H1 (cell line): ENCODE measurements around the gene CMIP. TPM values are rescaled to one million over a fixed set of nuclear protein-coding genes. Genes with fewer than 3 reads are reported as not detected.

ENCODE experiments used
- CTCF ChIA-PET: fragments of 300-600 bp; sonication (Branson Sonifier 250); formaldehyde crosslinking; loops from one replicate; lab custom pipeline; 2021; ENCODE audit not compliant: partially characterized antibody; lab: Charles Lee
- POLR2A ChIA-PET: fragments of 300-600 bp; sonication (Branson Sonifier 250); formaldehyde crosslinking; loops from one replicate; lab custom pipeline; 2021; ENCODE audit warnings: inconsistent platforms; ENCODE audit not compliant: partially characterized antibody; lab: Charles Lee
- DNase-seq, 2 experiments: peaks; one replicate each; pipeline versions ENCODE4 v3.0.0 to v3.0.0-alpha.2; 2010 to 2022; ENCODE audit warnings: low spot score in 2 of 2, low read depth in 1 of 2, mixed read lengths in 1 of 2
- FAIRE-seq: peaks from 2 replicates; lab custom pipeline; 2011; peaks lifted over from hg19 to GRCh38; lab: Jason Lieb, UNC
- H2AFZ ChIP-seq: 2 replicates; pipeline ENCODE4 v1.8.1; 2012; ENCODE audit warnings: low read length, inconsistent platforms
- H2AK5ac ChIP-seq: 2 replicates; pipeline ENCODE4 v1.6.1; 2013; ENCODE audit warnings: low read depth, low read length
- H2BK120ac ChIP-seq: replicated peaks from 2 replicates; pipeline ENCODE3; 2013; ENCODE audit warnings: low read depth, low read length, inconsistent platforms
- H2BK12ac ChIP-seq: 2 replicates; pipeline ENCODE4 v1.6.1; 2013; ENCODE audit warnings: low read depth, low read length
- H2BK15ac ChIP-seq: 2 replicates; pipeline ENCODE4 v1.6.1; 2013; ENCODE audit warnings: low read length
- H2BK20ac ChIP-seq: 2 replicates; pipeline ENCODE4 v1.6.1; 2013; ENCODE audit warnings: low read length
- H2BK5ac ChIP-seq: 2 replicates; pipeline ENCODE4 v1.6.1; 2013; ENCODE audit warnings: low read depth, low read length
- H3K14ac ChIP-seq: 2 replicates; pipeline ENCODE4 v1.6.1; 2013; ENCODE audit warnings: inconsistent platforms; ENCODE audit not compliant: insufficient read length
- H3K18ac ChIP-seq: 2 replicates; pipeline ENCODE4 v1.6.1; 2013; ENCODE audit warnings: low read length; ENCODE audit errors: extremely low read depth
- H3K23ac ChIP-seq: 2 replicates; pipeline ENCODE4 v1.6.1; 2013; ENCODE audit warnings: inconsistent platforms; ENCODE audit not compliant: insufficient read length
- H3K23me2 ChIP-seq: 2 replicates; pipeline ENCODE4 v1.6.1; 2013; ENCODE audit warnings: low read depth, low read length
- H3K27ac ChIP-seq: 2 replicates; pipeline ENCODE4 v1.6.1; 2011; ENCODE audit warnings: low read depth, low read length, inconsistent platforms
- H3K27me3 ChIP-seq, 4 experiments: replicated peaks in 1 of 4; 1 replicate in 1 of 4; 2 replicates in 3 of 4; pipeline versions ENCODE4 v1.6.1 to v1.8.1; 2011 to 2013; ENCODE audit warnings: low read length in 3 of 4, mild to moderate bottlenecking in 3 of 4, inconsistent platforms in 2 of 4, mixed read lengths in 2 of 4, moderate library complexity in 1 of 4; ENCODE audit not compliant: control insufficient read depth in 3 of 4, insufficient read depth in 3 of 4; ENCODE audit errors: extremely low read depth in 1 of 4
- H3K36me3 ChIP-seq, 4 experiments: 2 replicates each; pipeline versions ENCODE4 v1.6.1 to v1.8.1; 2011 to 2013; ENCODE audit warnings: mild to moderate bottlenecking in 4 of 4, low read length in 3 of 4, moderate library complexity in 2 of 4, control low read depth in 1 of 4, inconsistent platforms in 1 of 4; ENCODE audit not compliant: insufficient read depth in 4 of 4, control insufficient read depth in 2 of 4
- H3K4ac ChIP-seq: replicated peaks from 2 replicates; pipeline ENCODE3; 2013; ENCODE audit warnings: low read length, low read depth, mixed read lengths, inconsistent platforms; ENCODE audit not compliant: insufficient read length
- H3K4me1 ChIP-seq, 4 experiments: replicated peaks in 1 of 4; 1 replicate in 1 of 4; 2 replicates in 3 of 4; pipeline versions ENCODE4 v1.6.1 to v1.8.1; 2011 to 2013; ENCODE audit warnings: low read length in 3 of 4, inconsistent platforms in 2 of 4, mixed read lengths in 1 of 4; ENCODE audit not compliant: insufficient read depth in 4 of 4, control insufficient read depth in 3 of 4
- H3K4me2 ChIP-seq, 2 experiments: 2 replicates each; pipeline versions ENCODE4 v1.6.1 to v1.8.1; 2011 to 2013; ENCODE audit warnings: low read depth in 2 of 2, low read length in 2 of 2, control low read depth in 1 of 2, inconsistent platforms in 1 of 2, mild to moderate bottlenecking in 1 of 2; ENCODE audit not compliant: insufficient read depth in 1 of 2
- H3K4me3 ChIP-seq, 4 experiments: fragments of 200-600, 300-600 bp in 1 of 4; sonication (generic), shearing (Covaris generic), sonication (Bioruptor Twin) in 1 of 4; 2 replicates each; pipeline versions ENCODE4 v1.5.1 to v1.8.1; 2011 to 2016; ENCODE audit warnings: low read length in 4 of 4, low read depth in 3 of 4, control low read depth in 2 of 4, inconsistent platforms in 2 of 4, mild to moderate bottlenecking in 2 of 4, mixed read lengths in 1 of 4, moderate library complexity in 1 of 4; ENCODE audit not compliant: insufficient read depth in 2 of 4; ENCODE audit errors: extremely low read depth in 1 of 4
- H3K56ac ChIP-seq: replicated peaks from 2 replicates; pipeline ENCODE3; 2013; ENCODE audit warnings: low read depth, mild to moderate bottlenecking, mixed read lengths, low read length, inconsistent platforms; ENCODE audit not compliant: insufficient read length
- H3K79me1 ChIP-seq: 2 replicates; pipeline ENCODE4 v1.6.1; 2013; ENCODE audit warnings: low read depth, low read length, control low read depth
- H3K79me2 ChIP-seq, 2 experiments: 2 replicates each; pipeline versions ENCODE4 v1.6.1 to v1.8.1; 2012 to 2013; ENCODE audit warnings: low read length in 2 of 2, mild to moderate bottlenecking in 2 of 2, inconsistent platforms in 1 of 2; ENCODE audit not compliant: insufficient read depth in 2 of 2, control insufficient read depth in 1 of 2
- H3K9ac ChIP-seq, 4 experiments: replicated peaks in 1 of 4; 1 replicate in 1 of 4; 2 replicates in 3 of 4; pipeline versions ENCODE4 v1.6.1 to v1.8.1; 2011 to 2013; ENCODE audit warnings: low read depth in 3 of 4, low read length in 3 of 4, control low read depth in 2 of 4, mild to moderate bottlenecking in 2 of 4, moderate library complexity in 2 of 4, inconsistent platforms in 1 of 4; ENCODE audit errors: extremely low read depth in 1 of 4
- H3K9me3 ChIP-seq, 2 experiments: 2 replicates each; pipeline versions ENCODE4 v1.6.1 to v1.8.1; 2012 to 2013; ENCODE audit warnings: mild to moderate bottlenecking in 2 of 2, moderate library complexity in 2 of 2, control low read depth in 1 of 2, inconsistent platforms in 1 of 2, low read depth in 1 of 2, low read length in 1 of 2, mixed read lengths in 1 of 2; ENCODE audit not compliant: insufficient read depth in 2 of 2
- H4K20me1 ChIP-seq, 2 experiments: replicated peaks in 1 of 2; 2 replicates each; pipeline versions ENCODE3 to v1.8.1; 2011 to 2013; ENCODE audit warnings: inconsistent platforms in 2 of 2, low read length in 2 of 2, mild to moderate bottlenecking in 1 of 2; ENCODE audit not compliant: insufficient read depth in 2 of 2, control insufficient read depth in 1 of 2
- H4K5ac ChIP-seq: 2 replicates; pipeline ENCODE4 v1.6.1; 2013; ENCODE audit warnings: low read length, low read depth, mixed read lengths, inconsistent platforms; ENCODE audit not compliant: insufficient read length
- H4K8ac ChIP-seq: 2 replicates; pipeline ENCODE4 v1.8.0; 2013; ENCODE audit warnings: mild to moderate bottlenecking, moderate library complexity, low read length, inconsistent platforms; ENCODE audit not compliant: insufficient read depth; ENCODE audit errors: extremely low read depth
- H4K91ac ChIP-seq: replicated peaks from 2 replicates; pipeline ENCODE3; 2013; ENCODE audit warnings: low read length, mixed read lengths, inconsistent platforms; ENCODE audit not compliant: insufficient read length
- RNF2 ChIP-seq: fragments of 200-900, 300-1000 bp; sonication (generic); IDR thresholded peaks from 2 replicates; pipeline ENCODE4 v1.7.1; 2016; ENCODE audit warnings: borderline replicate concordance, low read depth, mild to moderate bottlenecking, antibody characterized with exemption, low read length; ENCODE audit not compliant: poor library complexity, severe bottlenecking; ENCODE audit errors: missing control alignments
- WGBS, 2 experiments: shearing (Covaris generic) in 1 of 2; methylation state at CpG; one replicate each; pipeline versions ENCODE4 v1.1.6 to v1.1.7; 2013 to 2015; ENCODE audit warnings: low lambda C conversion rate in 2 of 2, mixed read lengths in 2 of 2, inconsistent platforms in 1 of 2, low coverage in 1 of 2, missing lambda C conversion rate in 1 of 2; ENCODE audit not compliant: insufficient replicate concordance in 2 of 2, insufficient coverage in 1 of 2, insufficient read length in 1 of 2; ENCODE audit errors: extremely low coverage in 1 of 2, missing lambda C conversion rate in 1 of 2; 5-methylcytosine and 5-hydroxymethylcytosine counted together
- polyA plus RNA-seq, 7 experiments: library from polyadenylated mRNA; depleted of rRNA in 3 of 7; stranded (reverse) in 5 of 7; unstranded in 2 of 7; fragments of >200 nt in 5 of 7; fragments of 200-250 nt in 2 of 7; gene quantifications; 1 replicate in 5 of 7; 2 replicates in 1 of 7; 4 replicates in 1 of 7; pipeline versions ENCODE4 v1.2.1 to v1.2.3, GENCODE V29; 2011 to 2013; ENCODE audit warnings: missing spikeins in 2 of 7, mixed read lengths in 2 of 7
- total RNA-seq: library from RNA; stranded (reverse); fragmentation: NEBNext Ultra II Directional; extraction: Animal tissue kit (Norgen Biotek cat#: 25700); gene quantifications from 2 replicates; pipeline ENCODE4 v1.2.1, GENCODE V29; 2021

CMIP gene
- total and polyA plus RNA-seq, 2 of the 8 experiments (the other 6 are each of a cell fraction or from before 2014, with no cell fraction given), result 7.9 to 53.2 TPM

GRCh38 chr16:81550432-81550808 lies 105.8 kb downstream of the CMIP start:
- peaks cover 56% of the 10 kb centered on the region for H3K79me1 ChIP-seq
- H2BK120ac ChIP-seq, result no peak overlapping the region
- FAIRE-seq (no peak), DNase-seq (no peak)
- H2BK12ac ChIP-seq, result no peak overlapping the region
- peaks cover 15 to 36% of the 10 kb centered on the region in 2 experiments for H4K20me1 ChIP-seq
- no peak overlapping the region for H2BK20ac ChIP-seq
- H3K27ac ChIP-seq, result no peak overlapping the region
- H3K4me2 ChIP-seq, result no peak overlapping the region
- H3K4ac ChIP-seq, result no peak overlapping the region
- no peaks in the 10 kb centered on the region for H3K9me3 ChIP-seq
- POLR2A ChIA-PET, result no interaction called here
- H3K79me2 ChIP-seq, result peaks cover 0 to 87% of the 10 kb centered on the region in 2 experiments
- no peak overlapping the region for H3K23ac ChIP-seq
- H3K14ac ChIP-seq, result no peak overlapping the region
- no peak overlapping the region for H4K91ac ChIP-seq
- no peak overlapping the region for H3K56ac ChIP-seq
- H4K5ac ChIP-seq, result no peak overlapping the region
- no peak overlapping the region for H3K18ac ChIP-seq
- no peaks in the 10 kb centered on the region for H3K27me3 ChIP-seq
- CTCF ChIA-PET, result interaction anchor here (0.8 to 1.9 kb wide), 3 partner anchors 32 to 121 kb away, joined by 3 to 5 read pairs (median 4); no protein-coding TSS in a partner anchor
- H4K8ac ChIP-seq, result no peak overlapping the region
- H2BK15ac ChIP-seq, result no peak overlapping the region
- no peak overlapping the region for H2AFZ ChIP-seq
- H2AK5ac ChIP-seq, result no peak overlapping the region
- H3K36me3 ChIP-seq, result no peaks in the 10 kb centered on the region
- H3K9ac ChIP-seq, result no peak overlapping the region
- H3K23me2 ChIP-seq, result no peaks in the 10 kb centered on the region
- WGBS, 2 experiments, result 87% methylated on average over 2 of the region's 2 CpGs; no CpG with 5 or more reads in 1 of the 2 experiments
- H3K4me3 ChIP-seq, result no peak overlapping the region
- peaks cover 0 to 12% (median 1%) of the 10 kb centered on the region in 4 experiments; a peak in 3 of 7 replicates for H3K4me1 ChIP-seq
- H2BK5ac ChIP-seq, result no peak overlapping the region
- no peak for TF ChIP-seq RNF2
